GM18519 (cell line): Measurements from ENCODE around the gene C16orf78.
A peak's percentile ranks its signal among the peaks of the same experiment; 100 is the strongest.

Source experiments
- ATAC-seq: cut with Tn5 transposase; IDR thresholded peaks from one replicate; pipeline ENCODE4 v1.9.1; 2021; ENCODE audit warnings: mild to moderate bottlenecking, moderate library complexity; ENCODE audit not compliant: unreplicated experiment, low FRiP score

Gene C16orf78

GRCh38 chr16:49378238-49378637, 4.6 kb downstream of the C16orf78 start:
- ATAC-seq: no peak

GRCh38 chr16:49378816-49379215, 5.2 kb downstream of the C16orf78 start:
- no peak for ATAC-seq

GRCh38 chr16:49382916-49383315, 9.3 kb downstream of the C16orf78 start:
- no peak for ATAC-seq

DNA sequence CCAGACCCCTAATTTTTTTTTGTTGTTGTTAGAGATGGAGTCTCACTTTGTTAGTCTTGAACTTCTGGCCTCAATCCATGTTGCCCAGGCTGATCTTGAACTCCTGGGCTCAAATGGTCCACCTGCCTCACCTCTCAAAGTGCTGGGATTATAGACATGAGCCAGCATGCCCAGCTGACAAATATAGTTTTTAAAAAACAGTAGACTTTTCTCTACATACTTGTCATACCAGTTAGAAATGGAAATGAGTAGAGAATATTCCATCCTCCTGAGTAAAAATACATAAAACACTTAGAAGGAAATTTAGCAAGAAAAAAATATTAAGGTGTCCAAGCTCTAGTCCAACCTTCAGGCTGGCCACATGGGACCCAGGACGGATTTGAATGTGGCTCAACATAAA, 21.4 kb downstream of the C16orf78 start:
- no peak for ATAC-seq

- ATAC-seq: no peak
Observed at GRCh38 chr16:49396206-49396720, 22.7 kb downstream of the C16orf78 start.

- ATAC-seq: no peak
Observed at GRCh38 chr16:49398761-49399160, 25.2 kb downstream of the C16orf78 start.

DNA sequence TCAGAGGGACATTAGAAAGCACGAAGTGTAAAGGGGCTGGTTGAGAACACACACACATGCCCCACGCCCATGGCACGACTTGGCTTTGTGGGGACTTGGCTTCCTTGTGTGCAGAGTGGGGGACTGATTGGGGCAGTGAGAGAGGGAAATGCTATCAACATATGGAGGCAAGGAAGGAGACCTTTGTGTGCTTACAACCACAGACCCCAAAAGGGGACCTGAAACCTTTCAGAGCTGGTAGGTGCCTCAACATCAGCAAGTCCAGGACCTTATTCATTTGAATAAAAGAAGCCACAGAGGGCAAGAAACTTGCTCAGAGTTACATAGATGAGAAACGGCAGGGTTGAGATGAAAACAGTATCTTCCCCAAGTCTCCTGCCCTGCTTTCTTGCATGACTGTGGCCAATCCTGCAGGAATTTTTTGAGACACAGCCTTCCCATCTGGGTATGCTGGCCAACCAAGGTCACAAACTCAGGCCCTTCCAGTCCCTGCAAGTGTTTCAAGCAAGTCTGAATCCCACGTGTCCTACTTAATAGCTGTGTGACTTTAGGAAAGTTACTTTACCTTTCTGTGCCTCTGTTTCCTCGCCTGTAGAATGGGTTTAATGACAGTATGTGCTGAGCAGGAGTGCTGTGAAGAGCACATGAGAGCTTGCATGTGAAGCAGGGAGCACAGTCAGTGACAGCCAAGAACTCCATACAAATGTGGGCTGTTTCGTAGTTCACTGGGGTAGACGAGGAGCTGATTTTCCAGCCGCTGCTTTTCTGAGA, 26.2 kb downstream of the C16orf78 start:
- peak; percentile 99 for ATAC-seq

DNA sequence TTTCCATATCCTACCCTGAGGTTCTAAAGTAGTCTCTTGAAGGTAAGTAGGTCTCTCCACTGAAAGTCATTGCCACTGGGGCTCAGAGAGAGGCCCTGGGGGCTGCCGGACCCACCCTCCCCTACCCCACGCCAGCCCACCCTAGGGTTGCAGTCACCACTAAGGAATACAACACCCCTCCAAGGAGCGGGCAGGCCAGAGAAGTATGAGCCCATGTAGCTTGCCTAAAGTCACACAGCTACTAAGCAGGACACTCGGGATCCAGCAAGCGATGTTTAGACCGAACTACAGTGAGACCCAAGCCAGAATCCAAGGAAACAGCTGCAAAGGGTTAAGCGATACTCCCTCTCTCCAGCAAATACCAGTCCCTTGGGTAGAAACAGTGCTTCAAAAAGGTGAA, 27.0 kb downstream of the C16orf78 start:
- ATAC-seq: no peak

GRCh38 chr16:49405123-49405522, 31.5 kb downstream of the C16orf78 start:
- no peak for ATAC-seq

DNA sequence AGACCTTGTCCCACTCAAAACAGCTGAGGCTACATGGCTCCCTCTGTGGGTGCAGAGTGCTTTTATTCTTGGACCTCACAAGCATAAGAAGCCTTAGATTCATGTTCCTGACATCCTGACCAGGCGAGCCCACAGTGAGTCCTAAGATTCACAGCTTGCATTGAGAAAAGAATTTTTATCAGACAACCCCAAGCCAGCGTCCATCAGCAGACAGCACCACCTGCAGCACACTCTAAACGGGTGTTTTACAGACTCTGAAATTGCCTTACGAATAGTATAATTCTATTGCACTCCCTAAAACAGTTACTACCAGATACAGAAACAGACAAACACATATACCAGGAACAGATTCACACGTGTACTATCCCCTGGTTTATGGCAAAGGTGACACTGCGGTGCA, 31.9 kb downstream of the C16orf78 start:
- no peak for ATAC-seq

- peak; percentile 68 for ATAC-seq
Observed at GRCh38 chr16:49407873-49408550, 34.4 kb downstream of the C16orf78 start.

GRCh38 chr16:49409121-49409520, 35.5 kb downstream of the C16orf78 start:
- ATAC-seq: no peak

- ATAC-seq: no peak
Observed at GRCh38 chr16:49410226-49410625, 36.6 kb downstream of the C16orf78 start.

DNA sequence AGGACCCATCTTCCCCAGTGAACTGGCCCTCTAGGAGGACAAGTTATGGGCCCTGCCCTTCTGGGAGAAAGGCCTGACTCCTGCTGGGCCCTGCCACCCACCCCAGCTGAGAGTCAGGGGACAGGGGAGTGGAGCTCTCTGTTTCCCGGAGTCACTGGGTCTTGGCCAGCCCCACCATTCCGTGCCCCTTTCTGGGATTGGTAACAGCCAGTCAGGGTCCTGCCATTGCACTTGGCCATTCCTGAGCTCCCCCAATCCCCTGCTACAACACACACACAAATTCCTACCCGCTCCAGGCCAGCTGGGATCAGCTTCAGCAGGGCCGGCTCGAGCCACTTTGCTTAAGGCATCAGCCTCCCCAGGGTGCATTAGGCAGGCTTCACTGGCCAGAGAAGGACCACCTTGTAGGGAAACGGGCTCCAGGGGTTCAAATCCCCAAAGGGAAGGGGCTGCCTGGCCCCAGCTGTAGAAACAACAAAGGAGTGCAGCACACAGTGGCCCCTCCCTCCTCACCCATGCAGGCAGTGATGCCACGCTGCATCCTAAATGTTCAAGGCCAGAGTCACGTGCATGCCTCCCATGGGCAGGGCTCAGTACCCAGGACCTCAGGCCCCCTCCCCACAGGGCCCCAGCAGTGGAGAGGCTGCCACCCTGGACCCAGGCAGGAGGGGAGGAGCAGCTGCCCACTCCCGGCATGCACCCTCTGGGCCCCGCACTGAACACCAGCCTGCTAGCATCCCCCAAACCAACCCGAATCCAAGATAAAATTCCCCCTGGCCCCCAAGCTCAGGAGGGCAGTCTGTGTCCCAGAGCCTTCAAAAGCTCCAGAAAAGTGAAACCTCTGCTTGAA, 37.7 kb downstream of the C16orf78 start:
- no peak for ATAC-seq

DNA sequence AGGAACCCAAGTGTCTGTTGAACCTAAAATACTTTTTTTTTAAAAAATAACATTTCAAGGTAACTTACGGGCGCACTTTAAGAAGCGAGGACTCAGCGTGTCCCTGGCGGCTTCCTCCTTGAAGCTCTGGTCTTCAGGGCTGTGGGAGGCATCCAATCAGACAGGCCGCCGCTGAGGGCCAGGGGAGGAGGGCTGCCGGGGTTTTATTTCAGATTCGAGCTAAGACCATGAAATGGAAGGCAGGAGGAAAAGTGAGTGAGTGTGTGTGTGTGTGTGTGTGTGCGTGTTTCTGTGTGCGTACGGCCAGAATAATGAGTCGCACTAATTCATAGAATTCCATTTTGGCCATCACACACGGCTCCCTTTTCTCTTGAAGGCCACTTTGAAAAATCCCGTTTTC, 41.1 kb downstream of the C16orf78 start:
- no peak for ATAC-seq

- no peak for ATAC-seq
Observed at GRCh38 chr16:49415083-49415482, 41.5 kb downstream of the C16orf78 start.

DNA sequence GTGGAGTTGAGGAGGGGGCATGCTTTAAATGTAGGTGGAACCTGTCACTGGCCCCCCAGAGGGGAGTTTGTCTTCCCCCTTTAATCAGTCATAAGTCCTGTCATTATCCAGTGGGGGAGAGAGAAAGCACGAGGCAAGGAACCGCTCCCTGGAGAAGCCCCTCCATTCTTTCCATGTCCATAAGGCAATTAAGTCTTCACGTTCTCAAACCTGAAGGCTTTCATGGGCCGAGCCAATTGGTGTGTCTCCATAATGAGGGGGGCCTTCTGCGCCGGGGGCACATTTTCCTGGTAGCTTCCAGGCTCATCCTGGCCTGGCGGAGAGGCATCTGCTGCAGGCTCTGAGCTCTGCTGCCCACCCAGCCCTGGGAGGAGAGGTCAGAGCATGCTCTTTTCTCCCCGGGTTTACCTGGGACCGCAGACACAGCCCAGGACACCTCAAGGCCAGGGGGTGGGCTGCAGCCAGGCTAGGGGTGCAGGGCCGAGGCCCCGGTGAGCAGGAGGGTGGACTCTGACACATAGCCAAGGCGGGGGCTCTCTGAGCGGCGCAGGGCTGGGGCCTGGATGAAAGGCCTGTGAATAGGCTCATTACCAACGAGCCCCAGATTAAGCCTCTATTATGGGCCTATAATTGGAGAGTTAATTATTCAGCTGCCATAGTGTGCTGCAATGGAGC, 42.5 kb downstream of the C16orf78 start:
- ATAC-seq: no peak

- ATAC-seq: no peak
Observed at GRCh38 chr16:49417354-49417753, 43.8 kb downstream of the C16orf78 start.

DNA sequence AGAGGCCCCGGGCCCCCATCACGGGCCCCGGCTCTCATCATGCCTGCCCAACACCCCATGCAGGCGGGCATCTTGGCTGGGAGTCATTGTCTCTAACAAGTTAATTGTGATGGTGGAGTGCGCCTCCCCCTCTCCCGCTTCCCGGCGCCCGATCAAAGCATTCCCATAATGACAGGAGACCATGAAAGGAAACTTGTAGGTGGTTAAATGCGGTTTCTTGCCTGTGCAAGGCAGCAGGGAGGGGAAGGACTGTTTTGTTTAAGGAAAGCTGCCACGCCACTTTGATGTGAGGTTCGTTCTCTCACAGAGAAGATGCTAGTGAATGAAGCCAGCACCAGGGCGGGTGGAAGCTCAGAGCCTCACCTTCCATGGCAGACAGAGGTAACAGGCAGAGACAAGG, 45.4 kb downstream of the C16orf78 start:
- no peak for ATAC-seq

DNA sequence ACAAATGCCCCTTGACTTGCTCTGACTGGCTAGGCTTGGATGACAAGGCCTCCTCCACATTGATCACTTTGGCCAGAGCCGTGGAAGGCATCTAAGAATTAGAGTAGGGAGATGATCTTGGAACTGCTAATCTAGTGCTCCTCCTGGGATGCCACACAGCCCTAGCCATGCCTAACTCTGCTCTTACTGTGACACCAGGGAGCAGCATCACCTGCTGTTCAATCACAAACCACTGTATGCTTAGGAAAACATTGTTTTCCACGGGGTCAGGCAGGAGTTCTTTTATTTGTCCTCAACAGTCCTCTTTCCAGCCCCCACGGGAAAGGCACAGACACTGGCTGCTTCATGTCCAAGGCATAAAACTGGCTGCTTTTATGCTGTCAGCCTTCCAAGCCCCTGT, 46.3 kb downstream of the C16orf78 start:
- no peak for ATAC-seq
